GM12801 (cell line): ENCODE measurements around the gene MCAT.

Experiments
- CTCF ChIP-seq: IDR thresholded peaks from one replicate; pipeline ENCODE4 v1.5.1; 2011; ENCODE audit warnings: control low read depth; ENCODE audit not compliant: insufficient read length; ENCODE audit errors: extremely low read depth

Gene MCAT

GRCh38 chr22:43085658-43086606 lies 57.3 kb downstream of the MCAT start:
- TF ChIP-seq CTCF, result no peak
